ENCODE results near the gene NDUFAF7. TPM values are rescaled to one million over a fixed set of nuclear protein-coding genes. Genes with fewer than 3 reads are reported as not detected.

Gene NDUFAF7
- total and polyA plus RNA-seq, 10 donors = 11.4 to 27.2 (median 20.2) TPM

DNA sequence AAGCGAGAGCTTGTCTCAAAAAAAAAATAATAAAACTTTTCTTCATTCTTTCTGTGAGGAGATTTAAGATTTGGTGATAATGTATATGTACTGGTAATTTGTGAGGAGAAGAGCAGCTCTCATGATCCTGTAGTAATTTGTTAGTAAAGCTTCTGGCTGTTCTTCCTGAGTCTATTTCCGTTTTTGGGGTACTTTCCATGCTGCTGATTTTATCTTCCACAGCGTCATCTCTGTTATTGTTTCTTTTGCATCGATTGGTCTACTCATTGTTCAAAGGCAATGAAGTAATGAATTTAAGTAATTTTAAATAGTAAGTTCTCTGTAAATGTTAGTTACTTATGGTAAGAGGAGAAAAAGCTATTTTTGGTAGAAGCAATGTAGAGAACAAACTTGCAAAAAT is 12.0 kb downstream of the NDUFAF7 start:
- H3K9me3 ChIP-seq = no peaks in the 10 kb centered on the region
- TF ChIP-seq POLR2A (IDR thresholded peaks at IDR 0.05) (no peak), POLR2AphosphoS5 (IDR thresholded peaks at IDR 0.05) (no peak), CTCF (IDR thresholded peaks at IDR 0.05 in 8 of 11, conservative IDR thresholded peaks at IDR 0.05 in 3 of 11) (no peak)
- no peak overlapping the region for H3K27ac ChIP-seq
- no peak for DNase-seq
- no peak overlapping the region for H3K4me3 ChIP-seq
- 86 to 93% (median 90%) methylated on average over 4 of the region's 4 CpGs for WGBS, 5 donors
- H3K36me3 ChIP-seq = peaks cover 0 to 100% (median 63%) of the 10 kb centered on the region in 6 donors
- no peaks in the 10 kb centered on the region for H3K27me3 ChIP-seq (replicated peaks in 1 of 7)
- intact Hi-C loops (cut with DNase I; ENCODE audit: low total_unique reads) = no loop called here
- H3K4me1 ChIP-seq = no peaks in the 10 kb centered on the region

GRCh38 chr2:37244017-37244416 is 12.6 kb downstream of the NDUFAF7 start:
- 63 to 76% (median 75%) methylated on average over 4 of the region's 4 CpGs for WGBS, 5 donors

GRCh38 chr2:37244755-37245154 is 13.3 kb downstream of the NDUFAF7 start:
- WGBS, 5 donors = 94 to 98% (median 97%) methylated on average over 3 of the region's 3 CpGs
- Histone ChIP-seq H3K4me3 (no peak overlapping the region), H3K4me1 (no peaks in the 10 kb centered on the region), H3K27ac (no peak overlapping the region), H3K36me3 (peaks cover 0 to 100% (median 66%) of the 10 kb centered on the region in 6 donors), H3K27me3 (replicated peaks in 1 of 7) (no peaks in the 10 kb centered on the region), H3K9me3 (no peaks in the 10 kb centered on the region)
- TF ChIP-seq POLR2AphosphoS5 (IDR thresholded peaks at IDR 0.05) (no peak), POLR2A (IDR thresholded peaks at IDR 0.05) (no peak), CTCF (IDR thresholded peaks at IDR 0.05 in 8 of 11, conservative IDR thresholded peaks at IDR 0.05 in 3 of 11) (no peak)
- DNase-seq = no peak
- intact Hi-C loops (cut with DNase I; ENCODE audit: low total_unique reads) = no loop called here

More at GRCh38 chr2:37244017-37244416, 12.6 kb downstream of the NDUFAF7 start:
- H3K4me1 ChIP-seq = no peaks in the 10 kb centered on the region
- H3K27me3 ChIP-seq (replicated peaks in 1 of 7) = no peaks in the 10 kb centered on the region
- no peak overlapping the region for H3K4me3 ChIP-seq
- no peak overlapping the region for H3K27ac ChIP-seq
- H3K9me3 ChIP-seq = no peaks in the 10 kb centered on the region
- intact Hi-C loops (cut with DNase I; ENCODE audit: low total_unique reads) = no loop called here
- no peak for TF ChIP-seq POLR2A (IDR thresholded peaks at IDR 0.05)
- TF ChIP-seq POLR2AphosphoS5 (IDR thresholded peaks at IDR 0.05) = no peak
- TF ChIP-seq CTCF (IDR thresholded peaks at IDR 0.05 in 8 of 11, conservative IDR thresholded peaks at IDR 0.05 in 3 of 11) = no peak
- H3K36me3 ChIP-seq = peaks cover 0 to 100% (median 66%) of the 10 kb centered on the region in 6 donors
- DNase-seq = no peak

- H3K36me3 ChIP-seq = peaks cover 0 to 100% (median 64%) of the 10 kb centered on the region in 6 donors
Observed at GRCh38 chr2:37246205-37246604, 14.7 kb downstream of the NDUFAF7 start.

More at GRCh38 chr2:37246205-37246604, 14.7 kb downstream of the NDUFAF7 start:
- no peaks in the 10 kb centered on the region for H3K27me3 ChIP-seq (replicated peaks in 1 of 7)
- H3K27ac ChIP-seq = no peak overlapping the region
- H3K4me3 ChIP-seq = no peak overlapping the region
- no peaks in the 10 kb centered on the region for H3K9me3 ChIP-seq
- no peak for DNase-seq
- TF ChIP-seq CTCF (IDR thresholded peaks at IDR 0.05 in 8 of 11, conservative IDR thresholded peaks at IDR 0.05 in 3 of 11) (no peak), POLR2AphosphoS5 (IDR thresholded peaks at IDR 0.05) (no peak), POLR2A (IDR thresholded peaks at IDR 0.05) (no peak)
- intact Hi-C loops (cut with DNase I; ENCODE audit: low total_unique reads) = no loop called here
- H3K4me1 ChIP-seq = no peaks in the 10 kb centered on the region

All from spleen (tissue), 11 donors.